GM19239 (cell line): Measurements from ENCODE around the gene FAHD1.
"Not testable (repeated sequence)": the region's sequence is repeated elsewhere in the genome, so short reads cannot be mapped to it uniquely, and the experiment has no call there.

ENCODE experiments used
- DNase-seq: peaks from one replicate; pipeline ENCODE4 v3.0.0; 2011; ENCODE audit warnings: low spot score; ENCODE audit not compliant: insufficient read length
- FAIRE-seq: peaks from 2 replicates; lab custom pipeline; 2011; peaks lifted over from hg19 to GRCh38; lab: Jason Lieb, UNC

Gene FAHD1

GRCh38 chr16:1788708-1789100, 38.3 kb upstream of the FAHD1 start:
- DNase-seq (no peak), FAIRE-seq (no peak)

- DNase-seq (no peak), FAIRE-seq (no peak)
These were observed 37.4 kb upstream of the FAHD1 start for GRCh38 chr16:1789643-1790045.

DNA sequence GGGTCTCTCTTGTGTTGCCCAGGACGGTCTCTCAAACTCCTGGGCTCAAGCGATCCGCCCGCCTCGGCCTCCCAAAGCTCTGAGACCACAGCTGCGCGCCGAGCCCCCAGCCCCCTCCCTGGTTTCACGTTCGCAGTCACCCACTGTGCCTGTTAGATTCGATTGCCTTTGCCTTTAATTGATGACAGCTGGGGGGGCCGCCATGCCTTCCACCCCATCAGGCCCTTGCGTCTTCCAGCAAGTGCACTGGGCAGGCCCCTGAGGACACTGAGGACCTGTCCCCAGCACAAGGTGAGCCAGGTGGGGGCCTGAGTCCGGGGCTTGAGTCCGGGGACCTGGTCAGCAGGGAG, 36.8 kb upstream of the FAHD1 start:
- no peak for FAIRE-seq

DNA sequence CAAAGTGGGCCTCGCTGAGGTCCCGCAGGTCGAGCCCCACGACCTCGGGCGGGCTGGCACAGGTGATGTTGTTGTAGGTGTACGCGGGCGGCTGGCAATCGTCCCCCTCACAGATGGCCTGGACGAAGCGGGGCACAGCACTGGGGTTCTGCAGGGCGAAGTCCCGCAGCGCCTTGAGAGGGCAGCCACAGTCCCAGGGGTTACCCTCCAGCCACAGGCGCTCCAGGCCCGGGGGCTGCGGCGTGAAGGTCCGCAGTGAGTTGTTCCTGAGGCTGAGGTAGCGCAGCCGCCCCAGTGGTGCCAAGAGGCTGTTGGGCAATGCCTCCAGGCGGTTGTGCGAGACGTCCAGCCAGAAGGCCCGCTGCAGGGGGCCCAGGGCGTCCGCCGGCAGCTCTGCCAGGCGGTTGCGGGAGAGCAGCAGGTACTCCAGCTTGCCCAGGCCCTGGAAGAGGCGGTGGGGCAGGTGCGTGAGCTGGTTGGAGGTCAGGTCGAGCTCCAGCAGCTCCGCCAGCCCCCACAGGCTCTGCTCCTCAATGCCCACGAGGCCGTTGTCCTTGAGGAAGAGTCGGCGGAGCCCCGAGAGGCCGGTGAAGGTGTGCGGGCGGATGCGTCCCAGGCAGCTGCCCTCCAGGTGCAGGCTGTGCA, 36.3 kb upstream of the FAHD1 start:
- DNase-seq (no peak), FAIRE-seq (no peak)

More for the DNA sequence above, 36.8 kb upstream of the FAHD1 start:
- no peak for DNase-seq

GRCh38 chr16:1791256-1791942, 35.6 kb upstream of the FAHD1 start:
- DNase-seq (no peak), FAIRE-seq (no peak)

DNA sequence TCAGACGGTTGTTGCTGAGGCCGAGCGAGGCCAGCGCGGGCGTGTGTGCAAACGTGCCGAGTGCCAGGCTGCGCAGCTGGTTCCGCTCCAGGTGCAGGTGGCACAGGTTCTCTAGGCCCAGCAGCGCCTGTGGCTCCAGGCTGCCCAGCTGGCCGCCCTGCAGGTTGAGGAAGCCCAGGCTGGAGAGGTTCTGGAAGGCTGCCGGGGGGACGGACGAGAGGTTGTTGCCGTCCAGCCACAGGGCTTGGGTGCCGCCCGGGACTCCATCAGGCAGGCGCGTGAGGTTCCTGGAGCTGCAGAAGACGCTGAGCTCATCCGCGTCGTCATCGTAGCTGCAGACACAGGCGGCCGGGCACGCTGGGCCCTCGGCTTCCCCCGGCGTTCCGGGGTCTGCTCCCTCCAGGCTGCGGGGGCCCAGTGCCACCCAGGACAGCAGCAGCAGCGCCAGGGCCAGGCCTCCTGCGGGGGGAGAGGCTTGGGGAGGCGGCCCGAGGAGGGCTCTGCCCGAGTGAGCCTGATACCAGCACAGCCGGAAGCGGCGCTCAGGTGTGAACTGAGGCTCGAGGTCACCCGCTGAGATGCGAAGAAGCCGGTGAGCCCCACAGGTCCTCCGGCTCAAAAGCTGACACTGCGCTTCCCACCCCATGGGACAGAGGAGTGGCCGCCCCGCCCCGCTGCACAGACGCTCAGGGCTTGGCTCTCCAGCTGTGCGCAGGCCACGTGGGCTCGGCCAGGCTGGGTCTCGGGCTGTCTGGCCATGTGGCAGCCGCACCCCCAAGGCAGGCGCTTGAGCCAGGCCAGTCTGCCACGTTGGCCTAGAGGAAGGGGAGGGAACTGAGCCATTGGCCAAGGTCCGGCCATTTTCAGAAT, 34.8 kb upstream of the FAHD1 start:
- no peak for DNase-seq
- no peak for FAIRE-seq

DNA sequence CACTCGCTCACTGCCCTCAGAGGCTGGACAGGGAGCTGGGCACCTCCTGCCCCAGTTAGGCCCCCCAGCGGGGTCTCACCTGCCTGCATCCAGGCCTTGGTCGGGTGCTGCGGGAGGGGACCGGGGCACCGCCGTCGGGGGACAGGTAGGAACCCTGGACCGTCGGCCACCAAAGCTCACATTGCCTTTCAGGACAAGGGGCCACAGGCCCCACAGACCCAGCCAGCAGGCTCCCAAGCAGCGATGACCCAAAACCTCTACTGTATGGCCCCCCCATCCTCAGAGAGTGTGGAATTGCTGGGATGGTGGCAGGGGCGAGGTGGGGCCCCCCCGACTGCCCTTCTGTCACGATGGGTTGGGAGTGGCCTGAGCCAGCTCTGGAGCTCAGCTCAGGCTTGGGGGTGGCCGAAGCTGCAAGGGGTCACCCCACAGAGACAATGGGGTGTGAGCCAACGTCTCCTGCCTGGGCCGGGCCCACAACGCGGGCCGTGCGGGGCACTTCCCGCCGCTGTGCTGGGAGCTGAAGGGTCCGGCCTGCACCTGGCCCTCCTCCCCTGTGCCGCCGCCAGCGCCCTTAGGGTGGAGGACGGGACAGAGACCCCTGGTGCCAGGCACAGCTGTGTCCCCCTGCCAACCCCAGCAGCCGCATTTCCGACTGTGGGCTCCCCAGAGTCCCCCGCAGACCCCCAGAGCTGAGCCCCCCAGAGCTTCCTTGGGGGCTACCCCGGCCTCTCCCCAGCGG, 34.0 kb upstream of the FAHD1 start:
- FAIRE-seq = no peak
- DNase-seq = no peak

- FAIRE-seq = no peak
- DNase-seq = no peak
These were observed 33.3 kb upstream of the FAHD1 start, which contains the start of gene IGFALS for GRCh38 chr16:1793578-1794220. Gene IGFALS, minus strand, starts transcription at chr16:1793705. Its CDS starts 53 bp downstream, at chr16:1793652.

DNA sequence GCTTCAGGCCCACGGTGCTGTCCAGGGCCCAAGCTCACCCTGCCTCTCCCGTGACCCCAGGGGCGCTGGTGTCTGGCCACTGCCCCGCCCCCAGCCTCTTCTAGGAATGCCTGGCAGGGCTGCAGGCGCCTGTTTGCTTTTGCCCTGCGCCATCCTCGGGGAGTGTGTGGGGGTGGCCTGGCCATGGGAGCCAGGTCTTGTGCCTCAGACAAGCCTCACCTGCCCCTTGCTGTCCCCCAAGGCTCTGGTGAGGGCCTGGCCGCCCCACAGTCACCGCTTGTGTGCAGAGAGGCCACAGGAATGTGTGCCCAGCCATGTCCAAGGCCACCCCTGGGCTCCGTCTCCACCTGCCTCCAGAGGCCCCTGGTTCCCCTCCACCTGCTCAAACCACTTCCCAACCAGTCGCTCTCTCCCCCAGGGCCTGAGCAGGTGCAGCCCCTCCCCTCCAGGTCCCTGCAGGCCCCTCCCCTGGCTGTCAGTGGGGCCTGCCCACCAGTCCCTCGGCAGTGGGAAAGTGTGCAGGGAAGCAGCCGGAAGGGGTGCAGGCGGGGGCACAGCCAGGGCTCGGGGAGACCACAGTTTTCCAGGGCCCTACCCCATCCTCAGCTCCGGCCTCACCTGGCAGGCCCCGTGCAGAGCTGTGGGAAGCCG, 32.7 kb upstream of the FAHD1 start:
- FAIRE-seq = no peak

DNA sequence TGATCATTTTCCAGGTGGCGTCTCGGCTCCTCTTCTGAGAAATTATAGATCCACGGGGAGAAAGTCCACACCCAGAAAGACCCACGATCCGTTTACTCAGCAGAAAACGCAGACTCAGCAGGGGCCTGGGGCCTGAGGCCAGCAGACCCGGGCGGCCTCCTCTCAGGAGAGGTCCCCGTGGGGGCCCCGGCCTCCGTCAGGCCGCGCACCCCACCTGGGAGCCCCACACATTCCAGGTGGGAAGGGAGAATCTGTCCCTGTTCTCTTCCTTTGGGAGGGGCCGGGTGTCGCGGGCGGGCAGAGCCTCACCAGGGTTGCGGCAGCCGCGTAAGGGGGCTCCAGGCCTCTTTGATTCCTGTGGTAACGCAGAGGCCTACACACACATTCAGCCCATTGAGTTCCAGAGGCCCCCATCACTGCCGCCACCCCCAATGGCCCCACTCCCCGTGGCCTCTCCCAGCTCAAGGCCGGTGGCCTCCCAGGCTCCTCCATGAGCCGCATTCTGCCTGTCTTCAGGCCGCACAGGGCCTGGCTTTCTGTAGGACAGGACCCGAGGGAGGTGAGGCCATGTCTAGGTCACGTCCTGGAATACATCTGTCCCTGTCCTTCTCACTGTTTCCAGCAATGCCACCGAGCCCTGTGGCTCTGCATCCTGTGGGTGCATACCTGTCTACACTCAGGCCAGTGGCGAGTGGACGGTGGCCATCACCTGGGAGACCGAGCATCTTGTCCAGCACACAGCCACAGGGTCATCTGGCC, 31.9 kb upstream of the FAHD1 start:
- no peak for FAIRE-seq
- DNase-seq = no peak

More for the DNA sequence above, 32.7 kb upstream of the FAHD1 start:
- DNase-seq = no peak

GRCh38 chr16:1799263-1799662, 27.7 kb upstream of the FAHD1 start:
- DNase-seq, FAIRE-seq: not testable (repeated sequence)

DNA sequence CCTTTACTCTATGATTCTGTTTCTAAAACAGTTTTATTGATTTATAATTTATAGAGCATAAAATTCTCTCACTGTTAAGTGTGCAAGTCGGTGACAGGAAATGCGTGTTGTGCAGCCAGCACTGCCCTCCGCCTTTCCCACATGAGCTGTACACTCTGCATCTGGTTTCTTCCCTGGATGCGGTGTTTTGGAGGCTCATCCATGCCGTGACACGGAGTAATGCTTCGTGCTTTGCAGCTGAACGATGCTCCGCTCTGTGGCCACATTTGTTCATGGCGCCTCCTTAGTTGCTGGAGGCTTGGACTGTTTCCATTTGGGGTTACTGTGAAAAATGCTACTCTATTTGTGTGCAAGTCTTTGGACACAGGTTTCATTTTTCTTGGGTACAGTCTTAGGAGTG, 26.3 kb upstream of the FAHD1 start:
- FAIRE-seq (no peak), DNase-seq (no peak)

DNA sequence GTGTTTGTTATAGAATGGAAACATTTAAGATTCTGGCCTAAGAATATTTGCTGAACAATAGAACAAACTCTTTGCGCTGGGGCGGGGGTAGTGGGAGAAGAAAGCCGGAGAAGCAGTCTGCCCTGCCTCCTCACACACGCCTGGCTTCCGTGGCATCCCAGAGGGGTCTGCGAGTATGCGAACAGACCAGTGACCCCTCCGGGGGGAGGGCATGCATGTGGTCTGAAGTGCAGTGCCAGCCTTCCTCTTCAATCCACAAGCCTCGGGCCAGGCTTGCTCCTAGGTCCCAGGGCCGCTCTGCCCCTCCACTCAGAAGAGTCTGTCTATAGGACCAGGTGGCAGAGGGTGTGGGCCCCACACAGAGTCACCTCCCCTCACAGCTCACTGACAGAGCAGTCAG, 19.4 kb upstream of the FAHD1 start:
- DNase-seq (no peak), FAIRE-seq (no peak)

DNA sequence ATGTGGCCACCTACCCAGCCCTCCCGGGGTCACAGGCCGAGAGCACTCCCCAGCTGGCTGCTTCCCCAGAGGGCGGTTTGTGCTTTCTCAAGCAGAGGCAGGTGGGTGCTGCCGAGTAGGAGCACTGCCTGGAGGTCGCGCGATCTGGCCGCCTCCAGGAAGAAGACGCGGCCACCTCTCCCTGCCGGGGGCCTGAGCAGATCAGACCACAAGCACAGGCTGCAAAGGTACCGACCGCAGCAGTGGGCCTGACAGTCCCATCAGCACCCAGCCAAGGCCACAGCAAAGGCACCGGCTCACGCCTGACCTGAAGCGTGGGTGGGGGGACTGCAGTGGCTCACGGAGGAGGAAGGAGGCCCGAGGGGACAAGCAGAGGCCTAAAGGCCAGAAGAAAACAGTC, 18.3 kb upstream of the FAHD1 start:
- FAIRE-seq = no peak
- no peak for DNase-seq

DNA sequence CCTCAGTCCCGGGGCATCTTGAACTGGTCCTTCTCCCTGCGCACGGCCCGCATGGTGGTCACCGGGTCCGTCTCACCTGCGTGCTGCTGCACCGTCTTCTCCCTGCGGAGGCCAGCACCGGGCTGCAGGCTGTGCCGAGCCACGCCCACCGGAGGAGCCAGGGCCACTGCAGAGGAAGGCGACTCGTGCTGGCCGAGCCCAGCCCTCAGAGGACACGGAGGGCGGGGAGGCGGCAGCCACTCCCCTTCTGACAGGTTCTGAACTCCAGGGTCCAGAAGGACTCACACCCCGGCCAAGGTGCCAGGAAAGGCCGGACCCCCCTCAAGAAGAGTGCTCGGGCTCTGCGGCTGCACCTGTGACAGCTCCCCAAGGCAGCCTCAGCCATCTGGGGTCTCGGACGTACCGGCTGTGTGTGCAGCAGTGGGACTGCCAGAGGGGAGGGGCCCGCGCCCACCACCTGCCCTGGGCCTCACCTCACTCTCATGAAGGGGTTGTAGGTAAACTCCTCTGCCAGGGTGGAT, 17.7 kb upstream of the FAHD1 start:
- FAIRE-seq (no peak), DNase-seq (no peak)

DNA sequence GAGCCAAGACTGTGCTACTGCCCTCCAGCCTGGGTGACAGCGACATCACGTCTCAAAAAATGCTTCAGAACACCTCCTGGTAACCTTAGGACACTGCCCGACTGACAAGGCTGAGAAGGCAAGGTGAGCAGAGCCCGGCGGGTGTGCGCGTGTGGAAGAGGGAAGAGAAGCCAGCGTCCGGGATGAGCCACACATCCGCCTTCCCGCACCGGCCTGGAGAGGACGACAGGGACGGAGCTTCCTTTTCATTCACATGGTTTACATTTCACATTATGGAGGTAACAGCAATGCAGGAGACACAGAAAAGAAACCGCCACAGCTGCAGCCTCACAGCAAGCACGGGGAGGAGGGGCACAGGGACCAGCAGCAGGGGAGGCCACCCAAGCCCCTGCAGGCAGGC, 16.9 kb upstream of the FAHD1 start:
- FAIRE-seq (no peak), DNase-seq (no peak)

- FAIRE-seq = no peak
- DNase-seq = no peak
These were observed 16.5 kb upstream of the FAHD1 start for GRCh38 chr16:1810536-1810935.

DNA sequence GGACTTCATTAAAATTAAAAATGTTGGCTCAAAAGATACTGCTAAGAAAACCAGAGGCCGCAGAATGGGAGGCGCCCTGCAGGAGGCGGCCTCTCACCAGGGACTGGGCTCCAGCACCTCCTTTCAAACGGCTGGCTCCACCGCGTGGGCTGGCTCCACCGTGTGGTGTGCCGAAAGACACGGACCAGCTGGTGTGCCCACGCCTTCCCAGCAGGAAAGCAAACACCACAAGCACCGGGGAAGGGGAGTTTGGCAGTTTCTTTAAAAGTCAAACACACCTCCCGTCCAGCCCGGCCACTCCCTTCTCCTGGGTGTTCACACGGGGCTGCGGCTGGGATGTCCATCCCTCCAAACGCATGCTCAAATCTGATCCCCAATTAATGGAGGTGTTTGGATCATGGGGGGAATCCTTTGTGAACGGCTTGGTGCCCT, 14.3 kb upstream of the FAHD1 start:
- FAIRE-seq = no peak
- DNase-seq = no peak
